Heart right ventricle (tissue), 16 donors: ENCODE results near the gene SLK. TPM values are rescaled to one million over a fixed set of nuclear protein-coding genes. Genes with fewer than 3 reads are reported as not detected.

Experiments used
- ATAC-seq, 8 donors: fragments of 200-7000 bp; cut with Tn5 transposase; one replicate each; pipeline ENCODE4 v1.9.1; 2020; ENCODE audit warnings: mild to moderate bottlenecking in 8 of 8, moderate library complexity in 8 of 8, moderate number of reproducible peaks in 1 of 8
- DNase-seq, 2 donors: peaks; one replicate each; pipeline ENCODE4 v3.0.0-alpha.2; 2020
- H3K27ac ChIP-seq, 10 donors: fragments of 200-600 bp; sonication (generic) in 2 of 10; one replicate each; pipeline versions ENCODE4 v1.5.0 to v1.8.0; 2020 to 2022; ENCODE audit warnings: mild to moderate bottlenecking in 3 of 10
- H3K27me3 ChIP-seq, 7 donors: fragments of 200-600 bp; one replicate each; pipeline ENCODE4 v1.8.0; 2021 to 2022; ENCODE audit warnings: mild to moderate bottlenecking in 2 of 7
- H3K36me3 ChIP-seq, 9 donors: fragments of 200-600 bp; sonication (generic) in 1 of 9; one replicate each; pipeline versions ENCODE4 v1.5.0 to v1.8.0; 2020 to 2022; ENCODE audit warnings: mild to moderate bottlenecking in 2 of 9
- H3K4me1 ChIP-seq, 9 donors: fragments of 200-600 bp; sonication (generic) in 1 of 9; one replicate each; pipeline versions ENCODE4 v1.5.0 to v1.8.0; 2020 to 2022; ENCODE audit warnings: mild to moderate bottlenecking in 4 of 9
- H3K4me3 ChIP-seq, 10 donors: fragments of 200-600 bp; sonication (generic) in 2 of 10; one replicate each; pipeline versions ENCODE4 v1.5.0 to v1.8.0; 2020 to 2022; ENCODE audit warnings: mild to moderate bottlenecking in 7 of 10, moderate library complexity in 2 of 10
- H3K9me3 ChIP-seq, 11 donors: fragments of 200-600 bp in 10 of 11; sonication (generic) in 2 of 11; one replicate each; pipeline versions ENCODE4 v1.5.0 to v1.8.0; 2013 to 2022; ENCODE audit warnings: mild to moderate bottlenecking in 2 of 11, control low read depth in 1 of 11, moderate library complexity in 1 of 11
- CTCF ChIP-seq, 9 donors: fragments of 200-600 bp; sonication (generic) in 2 of 9; IDR thresholded peaks; one replicate each; pipeline versions ENCODE4 v1.5.0 to v1.8.0; 2021 to 2022; ENCODE audit warnings: antibody characterized with exemption in 9 of 9, mild to moderate bottlenecking in 5 of 9, moderate library complexity in 1 of 9
- WGBS, 2 donors: extraction: QIAGEN DNeasy Blood & Tissue Kit; methylation state at CpG; one replicate each; pipeline ENCODE4 v1.1.7; 2013; ENCODE audit warnings: inconsistent platforms in 1 of 2; 5-methylcytosine and 5-hydroxymethylcytosine counted together
- intact Hi-C, 10 donors: fragments of 100-400 bp; cut with DNase I; formaldehyde crosslinking; loops; one replicate each; pipeline versions ENCODE4 v1.11.1 to v1.14.2; 2022
- polyA plus RNA-seq, 2 donors: library from polyadenylated mRNA; stranded (reverse); fragments of 200-250 nt; gene quantifications; one replicate each; pipeline ENCODE4 v1.2.3, GENCODE V29; 2013
- total RNA-seq, 10 donors: library from RNA; stranded (reverse); fragmentation: NEBNext Ultra II Directional in 3 of 10; extraction: Animal tissue kit (Norgen Biotek cat#: 25700) in 3 of 10; gene quantifications; one replicate each; pipeline versions ENCODE4 v1.2.1 to v1.2.4, GENCODE V29; 2021 to 2023
- donor health status: Arrhythmogenic right ventricular cardiomyopathy.
- donor health status: ischemic (EF 13 %, LVEDD 7.1; RV severe dilation, severe dysfunction).
- donor health status: healthy with polysubstance abuse.
- donor health status: DM: no; HTN: yes; CAD: no.
- donor health status: DM: no; HTN: no; CAD: no.
- donor health status: ischemic (EF 25% LVEDD 6.9; RV normal size, moderate dysfunction).
- donor health status: ischemic (EF 25% LVEDD 5.7; RV mildly dilated, moderate dysfunction).
- donor health status: healthy.
- donor health status: DM: yes; HTN: yes; CAD: no.
- donor health status: Ischemic cardiomyopathy.
- donor health status: ischemic (EF 35%, LVEDD 5.7; RV mildly dilated, moderate dysfunction).
- donor health status: nonischemic (EF 11% LVEDD 7.7; RV severe dilation, severe dysfunction).
- donor health status: DM: yes; HTN: yes; CAD: no.
- donor health status: PGD.
- donor health status: ischemic (EF 29% LVEDD 5.4; RV normal size, mild dysfunction).
- donor health status: nonischemic (EF 23%, LVEDD 6.1; RV moderate dilation, normal function).

The SLK gene
- total and polyA plus RNA-seq, 12 donors, result 11.3 to 63.6 (median 41.3) TPM

GRCh38 chr10:104032144-104032775 is 65.3 kb downstream of the SLK start:
- no peak for TF ChIP-seq CTCF (IDR thresholded peaks at IDR 0.05)
- peak overlapping the region in 1 of 10 donors; percentile 11 for H3K27ac ChIP-seq
- no peak for DNase-seq
- H3K4me3 ChIP-seq, result no peak overlapping the region
- no peaks in the 10 kb centered on the region for H3K27me3 ChIP-seq
- intact Hi-C loops, result no loop called here
- 78 to 81% methylated on average over 7 of the region's 7 CpGs for WGBS, 2 donors
- peaks cover 0 to 56% (median 0%) of the 10 kb centered on the region in 9 donors for H3K36me3 ChIP-seq
- peaks cover 0 to 38% (median 9%) of the 10 kb centered on the region in 9 donors for H3K4me1 ChIP-seq
- H3K9me3 ChIP-seq, result no peaks in the 10 kb centered on the region
- ATAC-seq, result no peak

- intact Hi-C loops, result no loop called here
- WGBS, 2 donors, result 81 to 88% methylated on average over 12 of the region's 12 CpGs
Measured at GRCh38 chr10:104033401-104033930, 66.5 kb downstream of the SLK start.

GRCh38 chr10:104033966-104034365 is 67.0 kb downstream of the SLK start:
- no peak for DNase-seq
- H3K27me3 ChIP-seq, result no peaks in the 10 kb centered on the region
- H3K9me3 ChIP-seq, result no peaks in the 10 kb centered on the region
- H3K4me1 ChIP-seq, result peaks cover 0 to 28% (median 8%) of the 10 kb centered on the region in 9 donors
- H3K27ac ChIP-seq, result no peak overlapping the region
- no peak for TF ChIP-seq CTCF (IDR thresholded peaks at IDR 0.05)
- no peak for ATAC-seq
- WGBS, 2 donors, result 81 to 83% methylated on average over 11 of the region's 11 CpGs
- intact Hi-C loops, result no loop called here
- no peak overlapping the region for H3K4me3 ChIP-seq
- peaks cover 0 to 39% (median 0%) of the 10 kb centered on the region in 9 donors for H3K36me3 ChIP-seq

More at GRCh38 chr10:104033401-104033930, 66.5 kb downstream of the SLK start:
- no peak for TF ChIP-seq CTCF (IDR thresholded peaks at IDR 0.05)
- ATAC-seq (no peak), DNase-seq (no peak)
- no peaks in the 10 kb centered on the region for H3K9me3 ChIP-seq
- no peak overlapping the region for H3K4me3 ChIP-seq
- H3K36me3 ChIP-seq, result peaks cover 0 to 44% (median 0%) of the 10 kb centered on the region in 9 donors
- no peaks in the 10 kb centered on the region for H3K27me3 ChIP-seq
- no peak overlapping the region for H3K27ac ChIP-seq
- peaks cover 0 to 33% (median 8%) of the 10 kb centered on the region in 9 donors for H3K4me1 ChIP-seq

DNA sequence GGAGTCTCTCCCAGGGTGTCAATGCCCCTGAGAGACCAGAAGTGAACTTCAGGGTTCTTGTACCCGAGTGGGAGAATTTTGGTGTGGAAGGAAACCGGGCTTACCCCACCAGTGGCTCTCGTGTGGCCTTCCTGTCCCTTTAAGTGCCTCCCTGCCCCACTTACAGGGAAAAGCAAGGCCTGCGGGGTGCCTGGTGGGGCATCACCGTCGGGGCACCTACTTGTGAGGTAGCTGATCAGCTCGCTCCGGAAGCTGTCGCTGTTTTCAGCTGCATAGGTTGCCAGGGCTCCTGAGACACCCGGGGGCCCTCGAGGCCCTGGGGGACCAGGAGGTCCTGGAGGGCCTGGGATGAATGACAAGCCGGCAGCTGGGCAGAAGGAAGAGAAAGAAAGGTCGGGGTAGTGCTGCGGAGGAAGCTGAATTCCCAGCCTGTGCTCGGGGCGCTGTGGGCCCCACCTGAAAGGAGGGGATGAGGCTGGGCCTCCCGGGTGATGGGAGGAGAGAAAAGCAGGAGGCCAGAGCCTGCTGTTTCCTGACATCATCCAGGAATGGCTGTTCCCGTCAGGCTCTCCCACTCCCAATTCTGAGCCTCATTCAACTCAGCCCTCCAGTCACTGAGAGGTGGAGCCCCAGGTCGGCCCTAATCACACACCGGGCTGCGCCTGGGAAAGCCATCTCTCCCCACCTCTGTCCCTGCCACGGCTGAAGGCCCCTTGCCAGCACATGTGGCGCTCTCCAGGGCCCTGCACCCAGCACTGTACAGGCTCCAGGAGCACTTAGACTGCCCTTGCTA is 67.7 kb downstream of the SLK start:
- no peak overlapping the region for H3K27ac ChIP-seq
- H3K4me1 ChIP-seq, result peaks cover 0 to 23% (median 7%) of the 10 kb centered on the region in 9 donors
- intact Hi-C loops, result no loop called here
- H3K4me3 ChIP-seq, result no peak overlapping the region
- H3K36me3 ChIP-seq, result peaks cover 0 to 33% (median 0%) of the 10 kb centered on the region in 9 donors
- no peak for DNase-seq
- WGBS, 2 donors, result 60 to 61% methylated on average over 23 of the region's 23 CpGs
- no peaks in the 10 kb centered on the region for H3K9me3 ChIP-seq
- peak in 5 of 8 donors; percentile 4 to 42 (median 12) for ATAC-seq
- no peaks in the 10 kb centered on the region for H3K27me3 ChIP-seq
- TF ChIP-seq CTCF (IDR thresholded peaks at IDR 0.05), result no peak
